ENCODE measurements around the gene SLIT1. TPM values are rescaled to one million over a fixed set of nuclear protein-coding genes. Genes with fewer than 3 reads are reported as not detected.
A peak's percentile ranks its signal among the peaks of the same experiment; 100 is the strongest.

SLIT1 gene
- total RNA-seq, 1 donor from 2014 or later, result 55.7 TPM

- H3K9me3 Mint-ChIP-seq, result no peaks in the 10 kb centered on the region
- no peaks in the 10 kb centered on the region for H3K36me3 Mint-ChIP-seq
- peaks cover 3% of the 10 kb centered on the region for H3K27me3 Mint-ChIP-seq
- H3K4me1 Mint-ChIP-seq (ENCODE audit: unreplicated experiment), result peaks cover 13% of the 10 kb centered on the region
- no peak overlapping the region for H3K27ac Mint-ChIP-seq
- no peak for TF ChIP-seq CTCF (conservative IDR thresholded peaks at IDR 0.05)
- H3K4me3 Mint-ChIP-seq, result no peak overlapping the region
- DNase-seq (ENCODE audit: extremely low spot score, unreplicated experiment), result no peak
These were observed 157.0 kb downstream of the SLIT1 start for GRCh38 chr10:97028832-97029178.

GRCh38 chr10:97028126-97028831, 157.5 kb downstream of the SLIT1 start:
- Mint-ChIP-seq H3K36me3 (no peaks in the 10 kb centered on the region), H3K9me3 (no peaks in the 10 kb centered on the region), H3K27me3 (peaks cover 3% of the 10 kb centered on the region), H3K4me1 (ENCODE audit: unreplicated experiment) (peaks cover 13% of the 10 kb centered on the region), H3K4me3 (no peak overlapping the region), H3K27ac (no peak overlapping the region)
- DNase-seq (ENCODE audit: extremely low spot score, unreplicated experiment), result no peak
- no peak for TF ChIP-seq CTCF (conservative IDR thresholded peaks at IDR 0.05)

GRCh38 chr10:97025613-97026242, 160.0 kb downstream of the SLIT1 start:
- Mint-ChIP-seq H3K4me1 (ENCODE audit: unreplicated experiment) (peaks cover 13% of the 10 kb centered on the region), H3K27ac (no peak overlapping the region), H3K27me3 (peaks cover 3% of the 10 kb centered on the region), H3K4me3 (no peak overlapping the region), H3K36me3 (no peaks in the 10 kb centered on the region), H3K9me3 (no peaks in the 10 kb centered on the region)
- DNase-seq (ENCODE audit: extremely low spot score, unreplicated experiment), result no peak
- peak; percentile 81 for TF ChIP-seq CTCF (conservative IDR thresholded peaks at IDR 0.05)

GRCh38 chr10:97024168-97025073, 161.3 kb downstream of the SLIT1 start:
- DNase-seq (ENCODE audit: extremely low spot score, unreplicated experiment), result no peak
- no peak overlapping the region for H3K4me3 Mint-ChIP-seq
- no peaks in the 10 kb centered on the region for H3K36me3 Mint-ChIP-seq
- no peak for TF ChIP-seq CTCF (conservative IDR thresholded peaks at IDR 0.05)
- peaks cover 3% of the 10 kb centered on the region for H3K27me3 Mint-ChIP-seq
- no peaks in the 10 kb centered on the region for H3K9me3 Mint-ChIP-seq
- H3K4me1 Mint-ChIP-seq (ENCODE audit: unreplicated experiment), result peaks cover 17% of the 10 kb centered on the region
- peak overlapping the region; percentile 80 for H3K27ac Mint-ChIP-seq

- no peak for TF ChIP-seq CTCF (conservative IDR thresholded peaks at IDR 0.05)
- H3K27ac Mint-ChIP-seq, result peak overlapping the region; percentile 80
- H3K4me3 Mint-ChIP-seq, result no peak overlapping the region
- no peaks in the 10 kb centered on the region for H3K27me3 Mint-ChIP-seq
- H3K4me1 Mint-ChIP-seq (ENCODE audit: unreplicated experiment), result peaks cover 17% of the 10 kb centered on the region
- H3K36me3 Mint-ChIP-seq, result no peaks in the 10 kb centered on the region
- H3K9me3 Mint-ChIP-seq, result no peaks in the 10 kb centered on the region
- no peak for DNase-seq (ENCODE audit: extremely low spot score, unreplicated experiment)
These were observed 162.2 kb downstream of the SLIT1 start for GRCh38 chr10:97023401-97024167.
